OCI-LY7 (cell line): Measurements from ENCODE around the gene MPRIP.

Experiments
- EZH2phosphoT487 ChIP-seq: fragments of 200-600 bp; sonication (generic); IDR thresholded peaks from 2 replicates; pipeline ENCODE4 v1.6.1; 2018; ENCODE audit warnings: low read depth, borderline replicate concordance, mild to moderate bottlenecking, mixed run types, antibody characterized with exemption, low read length, moderate library complexity, mixed read lengths
- TF ChIP-seq, protein P1 (sequence below): fragments of 200-600 bp; sonication (generic); conservative IDR thresholded peaks from 2 replicates; pipeline ENCODE4 v1.5.1; 2014; ENCODE audit warnings: mild to moderate bottlenecking, antibody characterized with exemption, low read length, moderate library complexity, mixed read lengths

DNA sequence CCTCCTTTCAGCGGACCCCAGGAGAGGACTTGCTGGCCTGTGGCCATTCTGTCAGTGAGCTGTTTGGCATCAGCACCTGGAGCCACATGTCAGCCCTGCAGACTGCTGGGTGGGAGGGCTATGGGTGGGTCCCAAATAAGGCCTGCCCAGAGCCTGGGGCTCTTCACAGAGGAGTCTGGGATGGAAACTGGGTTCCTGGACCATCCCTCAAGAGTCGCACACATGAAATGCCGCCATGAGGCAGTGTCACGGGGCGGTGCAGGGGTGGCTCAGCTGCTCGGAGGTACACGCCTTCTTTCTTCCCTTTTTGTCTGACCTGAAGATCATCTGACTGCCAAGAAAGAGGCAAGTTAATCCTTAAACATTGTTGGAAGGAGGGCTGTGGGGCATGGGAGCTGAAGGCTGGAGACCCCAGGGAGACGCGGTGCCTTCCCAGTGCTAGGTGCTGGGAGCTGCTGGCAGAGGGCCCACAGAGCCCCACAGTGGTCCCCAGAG is 14.8 kb downstream of the MPRIP start:
- TF ChIP-seq, protein P1, sequence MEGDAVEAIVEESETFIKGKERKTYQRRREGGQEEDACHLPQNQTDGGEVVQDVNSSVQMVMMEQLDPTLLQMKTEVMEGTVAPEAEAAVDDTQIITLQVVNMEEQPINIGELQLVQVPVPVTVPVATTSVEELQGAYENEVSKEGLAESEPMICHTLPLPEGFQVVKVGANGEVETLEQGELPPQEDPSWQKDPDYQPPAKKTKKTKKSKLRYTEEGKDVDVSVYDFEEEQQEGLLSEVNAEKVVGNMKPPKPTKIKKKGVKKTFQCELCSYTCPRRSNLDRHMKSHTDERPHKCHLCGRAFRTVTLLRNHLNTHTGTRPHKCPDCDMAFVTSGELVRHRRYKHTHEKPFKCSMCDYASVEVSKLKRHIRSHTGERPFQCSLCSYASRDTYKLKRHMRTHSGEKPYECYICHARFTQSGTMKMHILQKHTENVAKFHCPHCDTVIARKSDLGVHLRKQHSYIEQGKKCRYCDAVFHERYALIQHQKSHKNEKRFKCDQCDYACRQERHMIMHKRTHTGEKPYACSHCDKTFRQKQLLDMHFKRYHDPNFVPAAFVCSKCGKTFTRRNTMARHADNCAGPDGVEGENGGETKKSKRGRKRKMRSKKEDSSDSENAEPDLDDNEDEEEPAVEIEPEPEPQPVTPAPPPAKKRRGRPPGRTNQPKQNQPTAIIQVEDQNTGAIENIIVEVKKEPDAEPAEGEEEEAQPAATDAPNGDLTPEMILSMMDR, result no peak
- no peak for TF ChIP-seq EZH2phosphoT487
